IPS-18a (cell line): ENCODE measurements around the gene ARMC5.

Experiments used
- H3K27ac ChIP-seq: one replicate; pipeline ENCODE4 v1.5.1; 2013; ENCODE audit warnings: low read length
- H3K27me3 ChIP-seq: one replicate; pipeline ENCODE4 v1.6.1; 2013; ENCODE audit warnings: mild to moderate bottlenecking, low read length; ENCODE audit not compliant: control insufficient read depth, insufficient read depth
- H3K36me3 ChIP-seq: one replicate; pipeline ENCODE4 v1.6.1; 2013; ENCODE audit warnings: low read depth, low read length; ENCODE audit not compliant: control insufficient read depth
- H3K4me1 ChIP-seq: one replicate; pipeline ENCODE4 v1.6.1; 2013; ENCODE audit warnings: low read depth, low read length; ENCODE audit not compliant: control insufficient read depth
- H3K4me3 ChIP-seq: one replicate; pipeline ENCODE4 v1.5.1; 2013; ENCODE audit warnings: low read length
- H3K9ac ChIP-seq: one replicate; pipeline ENCODE4 v1.6.1; 2013; ENCODE audit warnings: mild to moderate bottlenecking, low read length, moderate library complexity
- H3K9me3 ChIP-seq: one replicate; pipeline ENCODE4 v1.6.1; 2013; ENCODE audit warnings: low read depth, low read length; ENCODE audit not compliant: control insufficient read depth

ARMC5 gene

DNA sequence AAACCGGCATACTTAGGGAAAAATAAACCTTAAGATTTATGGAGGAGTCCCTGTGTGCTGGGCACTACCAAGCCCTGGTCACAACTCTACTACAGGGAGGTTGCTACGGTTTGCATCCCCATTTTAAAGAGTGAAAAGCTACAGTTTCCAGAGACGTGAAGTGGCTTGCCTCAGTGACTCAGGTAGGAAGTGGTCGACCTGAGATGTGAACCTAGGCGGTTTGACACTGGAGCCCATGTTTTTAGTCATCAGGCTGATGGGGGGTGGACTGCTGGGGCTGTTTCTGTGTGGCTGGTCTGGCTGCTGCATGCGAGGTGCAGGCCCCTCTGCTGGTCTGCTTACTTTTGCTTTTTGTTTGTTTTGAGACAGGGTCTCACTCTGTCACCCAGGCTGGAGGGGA, 37.7 kb upstream of the ARMC5 start:
- Histone ChIP-seq H3K27ac (no peak overlapping the region), H3K9ac (no peak overlapping the region), H3K9me3 (no peaks in the 10 kb centered on the region), H3K36me3 (no peaks in the 10 kb centered on the region), H3K4me3 (no peak overlapping the region), H3K4me1 (no peaks in the 10 kb centered on the region), H3K27me3 (no peaks in the 10 kb centered on the region)

DNA sequence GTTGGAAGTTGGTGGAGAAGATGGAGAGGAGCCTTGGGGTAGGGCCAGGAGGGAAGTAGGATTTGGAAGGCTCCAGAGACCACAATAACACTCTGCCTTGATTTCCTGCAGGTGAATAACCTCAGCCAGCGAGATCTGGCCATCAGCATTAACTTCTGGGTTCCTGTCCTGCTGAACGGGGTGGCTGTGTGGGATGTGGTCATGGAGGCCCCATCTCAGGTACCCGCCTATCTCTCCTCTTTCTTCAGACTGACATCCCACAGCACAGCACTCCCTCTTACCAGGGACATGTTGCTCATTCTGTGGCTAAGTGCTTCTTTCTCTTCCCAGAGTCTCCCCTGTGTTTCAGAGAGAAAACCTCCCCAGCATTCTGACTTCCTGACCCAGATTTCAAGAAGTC, 36.1 kb upstream of the ARMC5 start:
- H3K36me3 ChIP-seq: no peaks in the 10 kb centered on the region
- no peaks in the 10 kb centered on the region for H3K27me3 ChIP-seq
- H3K4me1 ChIP-seq: no peaks in the 10 kb centered on the region
- H3K4me3 ChIP-seq: no peak overlapping the region
- H3K27ac ChIP-seq: no peak overlapping the region
- no peak overlapping the region for H3K9ac ChIP-seq
- no peaks in the 10 kb centered on the region for H3K9me3 ChIP-seq

DNA sequence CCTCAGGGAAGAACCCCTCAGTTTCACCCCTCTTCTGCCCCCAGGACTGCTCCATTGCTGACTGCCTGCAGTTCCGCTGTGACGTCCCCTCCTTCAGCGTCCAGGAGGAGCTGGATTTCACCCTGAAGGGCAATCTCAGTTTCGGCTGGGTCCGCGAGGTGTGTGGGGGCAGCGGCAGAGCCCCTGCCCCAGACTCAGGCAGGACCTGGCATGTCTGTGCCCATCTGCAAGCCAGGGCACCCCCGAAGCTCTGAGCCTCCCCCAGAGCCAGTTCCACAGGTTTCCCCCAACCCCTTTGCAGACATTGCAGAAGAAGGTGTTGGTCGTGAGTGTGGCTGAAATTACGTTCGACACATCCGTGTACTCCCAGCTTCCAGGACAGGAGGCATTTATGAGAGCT, 35.5 kb upstream of the ARMC5 start:
- no peak overlapping the region for H3K9ac ChIP-seq
- H3K4me3 ChIP-seq: no peak overlapping the region
- H3K9me3 ChIP-seq: no peaks in the 10 kb centered on the region
- no peaks in the 10 kb centered on the region for H3K27me3 ChIP-seq
- H3K4me1 ChIP-seq: no peaks in the 10 kb centered on the region
- H3K27ac ChIP-seq: no peak overlapping the region
- no peaks in the 10 kb centered on the region for H3K36me3 ChIP-seq

DNA sequence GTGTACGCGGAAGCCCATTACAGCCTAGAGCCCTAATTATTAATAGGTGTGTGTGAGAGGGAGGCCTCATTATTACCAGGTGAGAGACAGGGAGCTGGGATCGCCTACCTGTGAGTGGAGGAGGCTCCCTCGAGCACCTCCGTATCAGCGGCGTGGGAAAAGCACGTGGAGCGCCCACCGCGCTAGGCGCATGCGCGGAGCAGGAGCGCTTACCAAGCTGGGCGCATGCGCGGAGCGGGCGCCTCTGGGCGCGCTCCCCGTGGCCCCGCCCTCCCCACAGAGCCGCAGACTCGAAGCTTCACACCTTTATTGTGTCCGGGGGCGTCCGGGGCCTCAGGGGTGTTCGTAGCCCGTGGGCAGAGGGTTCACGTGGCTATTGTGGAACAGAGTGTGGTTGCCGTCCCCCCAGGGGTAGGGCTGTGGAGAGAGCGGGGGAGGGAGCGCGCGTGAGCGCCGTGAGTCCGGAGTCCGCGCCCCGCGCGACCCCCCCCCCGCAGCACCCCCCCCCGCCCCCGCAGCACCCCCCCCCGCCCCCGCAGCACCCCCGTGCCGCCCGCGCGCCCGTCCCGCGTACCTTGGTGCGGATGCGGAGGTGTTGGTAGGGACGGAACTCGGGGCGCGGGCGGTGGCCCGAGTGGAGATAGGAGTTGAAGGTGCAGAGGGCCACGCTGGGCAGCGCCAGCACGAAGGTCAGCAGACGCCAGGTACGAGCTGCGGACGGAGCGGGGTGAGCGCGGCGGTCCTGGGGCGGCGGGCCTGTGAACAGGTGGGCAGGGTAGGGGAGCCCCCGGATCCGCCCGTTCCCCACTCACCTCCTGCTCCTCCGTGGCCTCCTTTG, 31.6 kb upstream of the ARMC5 start:
- Histone ChIP-seq H3K27ac (no peak overlapping the region), H3K4me3 (no peak overlapping the region), H3K4me1 (no peaks in the 10 kb centered on the region), H3K27me3 (no peaks in the 10 kb centered on the region), H3K36me3 (no peaks in the 10 kb centered on the region), H3K9me3 (no peaks in the 10 kb centered on the region), H3K9ac (no peak overlapping the region)

DNA sequence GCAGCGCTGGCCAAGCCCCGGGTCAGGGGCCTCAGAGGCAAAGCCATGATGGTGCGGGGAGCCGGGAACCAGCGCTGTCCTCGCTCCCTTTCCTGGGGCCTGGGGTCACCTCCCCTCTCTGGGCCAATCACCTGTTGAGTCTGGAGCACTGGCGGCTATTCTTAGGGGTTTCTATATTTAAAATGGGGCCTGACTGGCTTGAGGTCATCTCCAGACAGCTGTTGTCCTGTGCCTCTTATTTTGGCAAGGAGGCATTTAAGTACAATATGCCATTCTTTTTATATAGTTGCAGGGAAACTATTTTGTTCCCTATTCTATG, 31.1 kb upstream of the ARMC5 start, which contains the start of gene COX6A2:
COX6A2 (minus strand) TSS at position 82 of the 319 bp plus-strand sequence; CDS start at position 47, 35 bp downstream.
- Histone ChIP-seq H3K9me3 (no peaks in the 10 kb centered on the region), H3K4me1 (no peaks in the 10 kb centered on the region), H3K27ac (no peak within 1 kb of the TSS), H3K27me3 (no peaks in the 10 kb centered on the region), H3K9ac (no peak within 1 kb of the TSS), H3K36me3 (no peaks in the 10 kb centered on the region), H3K4me3 (no peak within 1 kb of the TSS)

DNA sequence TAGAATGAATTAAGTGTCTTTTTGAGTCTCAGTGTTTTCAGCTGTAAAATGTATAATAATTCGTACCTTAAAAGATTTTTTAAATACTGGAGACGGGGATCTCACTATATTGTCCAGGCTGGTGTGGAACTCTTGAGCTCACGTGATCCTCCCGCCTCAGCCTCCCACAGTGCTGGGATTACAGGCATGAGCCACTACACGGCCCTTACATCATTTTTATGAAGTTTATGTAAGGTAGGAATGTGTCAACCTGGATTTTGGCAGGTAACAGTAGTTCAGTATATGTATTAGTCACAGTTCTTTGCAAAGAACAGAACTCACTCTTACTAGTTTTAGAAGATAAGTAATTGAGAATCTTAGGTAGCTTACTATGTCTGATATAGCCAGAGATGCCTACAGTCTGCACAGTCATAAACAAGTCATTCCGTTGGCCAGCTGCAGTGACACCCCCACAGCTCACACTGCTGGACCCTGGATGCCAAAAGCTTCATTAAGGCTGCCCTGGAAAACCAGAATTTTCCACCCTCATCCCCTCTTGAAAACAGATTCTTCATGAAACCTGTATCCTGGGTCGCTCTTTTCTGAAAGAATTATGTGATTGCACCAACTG, 30.6 kb upstream of the ARMC5 start:
- Histone ChIP-seq H3K9ac (no peak overlapping the region), H3K4me3 (no peak overlapping the region)

DNA sequence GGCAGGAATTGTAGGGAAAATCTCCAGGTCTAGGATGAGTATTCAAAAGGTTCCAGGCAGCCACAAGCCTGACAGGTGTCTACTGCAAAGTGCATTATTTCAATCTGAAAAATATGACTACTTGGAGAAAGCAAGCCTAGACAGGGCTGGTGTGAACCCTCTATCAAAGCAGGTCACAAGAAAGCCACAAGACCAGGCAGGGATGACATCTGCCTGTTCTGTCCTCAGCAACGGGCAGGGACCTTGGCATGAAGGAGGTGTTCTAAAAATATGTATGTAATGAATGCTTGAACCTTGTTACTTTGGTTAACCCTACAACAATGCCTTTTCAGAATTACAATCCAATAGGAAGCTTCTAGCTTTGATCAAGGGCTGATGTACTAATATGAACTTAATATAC, 30.0 kb upstream of the ARMC5 start:
- H3K4me3 ChIP-seq: no peak overlapping the region

More for the DNA sequence above, 30.6 kb upstream of the ARMC5 start:
- no peaks in the 10 kb centered on the region for H3K36me3 ChIP-seq
- H3K27ac ChIP-seq: no peak overlapping the region
- no peaks in the 10 kb centered on the region for H3K27me3 ChIP-seq
- H3K9me3 ChIP-seq: no peaks in the 10 kb centered on the region
- H3K4me1 ChIP-seq: no peaks in the 10 kb centered on the region

DNA sequence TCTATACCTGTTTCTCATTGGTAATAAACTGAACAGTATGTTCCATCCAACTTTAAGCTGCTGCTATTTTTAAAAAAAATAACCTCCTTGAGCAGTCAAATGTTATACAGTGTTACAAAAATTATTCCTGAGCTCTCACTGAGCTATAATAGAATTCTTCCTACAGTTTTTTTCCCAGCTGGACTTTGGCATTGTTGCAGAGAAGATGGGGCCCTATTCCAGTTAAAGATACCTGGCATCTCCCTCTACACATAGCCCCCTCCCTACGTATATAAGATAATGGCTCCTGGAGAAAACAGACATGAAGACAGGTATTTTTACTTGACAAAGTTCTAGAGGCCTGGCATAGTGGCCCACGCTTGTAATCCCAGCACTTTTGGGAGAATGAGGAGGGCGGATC, 29.5 kb upstream of the ARMC5 start:
- Histone ChIP-seq H3K36me3 (no peaks in the 10 kb centered on the region), H3K27me3 (no peaks in the 10 kb centered on the region), H3K27ac (no peak overlapping the region), H3K9me3 (no peaks in the 10 kb centered on the region), H3K4me3 (no peak overlapping the region), H3K4me1 (no peaks in the 10 kb centered on the region), H3K9ac (no peak overlapping the region)

More for the DNA sequence above, 30.0 kb upstream of the ARMC5 start:
- no peak overlapping the region for H3K27ac ChIP-seq
- H3K9me3 ChIP-seq: no peaks in the 10 kb centered on the region
- no peaks in the 10 kb centered on the region for H3K27me3 ChIP-seq
- H3K36me3 ChIP-seq: no peaks in the 10 kb centered on the region
- no peak overlapping the region for H3K9ac ChIP-seq
- H3K4me1 ChIP-seq: no peaks in the 10 kb centered on the region

DNA sequence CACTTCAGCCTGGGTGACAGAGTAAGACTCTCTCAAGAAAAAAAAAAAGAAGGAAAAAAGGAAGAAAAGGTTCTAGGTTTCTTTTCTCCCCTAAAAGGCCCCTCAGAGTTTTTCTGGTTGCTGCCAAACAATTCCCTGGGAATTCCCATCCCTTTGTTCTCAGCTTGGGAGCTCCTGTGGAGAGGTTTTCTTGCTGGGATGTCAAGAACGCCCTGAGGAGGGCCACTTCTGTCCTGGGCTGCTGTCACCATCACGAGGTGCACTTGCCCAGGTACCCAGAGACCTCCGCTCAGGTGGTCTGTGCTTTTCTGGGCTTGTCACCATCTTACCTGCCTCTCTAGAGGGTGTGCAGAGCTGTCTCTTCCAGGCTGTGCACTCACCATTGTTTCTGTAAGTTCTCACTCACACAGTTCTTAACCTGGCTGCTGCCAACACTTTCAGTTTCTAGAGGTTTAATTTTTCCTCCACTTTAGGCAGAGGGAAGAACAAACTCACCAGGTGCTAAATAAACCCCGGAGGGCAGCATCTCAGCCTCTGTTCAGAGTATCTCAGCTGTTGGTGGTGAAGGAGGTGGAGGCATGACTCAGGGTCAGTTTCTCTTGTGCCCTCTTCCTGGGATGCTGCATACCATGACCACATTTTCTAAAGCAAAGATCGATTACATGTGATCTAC, 28.8 kb upstream of the ARMC5 start:
- Histone ChIP-seq H3K9ac (no peak overlapping the region), H3K9me3 (no peaks in the 10 kb centered on the region), H3K4me1 (no peaks in the 10 kb centered on the region), H3K36me3 (no peaks in the 10 kb centered on the region), H3K27ac (no peak overlapping the region), H3K4me3 (no peak overlapping the region), H3K27me3 (no peaks in the 10 kb centered on the region)

DNA sequence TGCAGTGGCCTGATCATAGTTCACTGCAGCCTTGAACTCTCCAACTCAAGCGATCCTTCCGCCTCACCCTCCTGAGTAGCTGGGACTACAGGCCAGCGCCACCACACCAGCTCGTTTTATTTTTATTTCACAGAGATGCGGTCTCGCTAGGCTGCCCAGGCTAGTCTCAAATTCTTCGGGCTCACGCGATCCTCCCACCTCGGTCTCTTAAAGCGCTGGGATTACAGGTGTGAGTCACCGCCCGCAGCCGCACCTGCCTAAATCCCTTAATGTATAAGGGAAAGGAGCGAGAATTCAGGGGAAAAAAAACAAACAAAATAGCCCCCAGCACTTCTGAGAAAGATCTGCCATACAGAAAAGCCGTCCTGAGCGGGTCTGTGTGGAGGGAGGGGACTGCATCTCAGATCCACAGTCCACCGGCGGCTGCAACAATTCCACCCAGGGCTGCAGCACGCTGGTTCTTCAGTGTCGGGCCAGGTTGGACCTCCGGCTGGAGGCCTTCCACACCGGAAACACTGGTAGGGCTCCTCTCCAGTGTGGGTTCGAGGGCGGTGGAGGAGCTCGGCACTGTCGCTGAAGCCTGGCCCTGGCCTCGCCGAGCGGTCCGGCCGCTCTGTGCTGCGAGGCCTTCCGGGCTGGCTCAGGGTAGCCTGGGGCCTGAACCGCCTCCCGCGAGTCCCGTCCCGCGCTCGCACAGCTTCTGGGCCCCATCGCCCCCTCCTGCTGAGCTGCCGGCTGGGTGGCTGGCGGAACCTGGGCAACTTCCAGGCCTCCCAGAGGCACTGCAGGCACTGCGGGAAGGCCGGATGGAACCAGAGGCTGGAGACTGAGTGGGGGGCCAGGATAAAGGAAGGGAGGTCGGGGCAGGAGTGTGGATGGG, 23.7 kb upstream of the ARMC5 start:
- H3K36me3 ChIP-seq: no peaks in the 10 kb centered on the region
- no peaks in the 10 kb centered on the region for H3K9me3 ChIP-seq
- H3K4me1 ChIP-seq: no peaks in the 10 kb centered on the region
- H3K9ac ChIP-seq: no peak overlapping the region
- no peak overlapping the region for H3K27ac ChIP-seq
- H3K4me3 ChIP-seq: no peak overlapping the region
- no peaks in the 10 kb centered on the region for H3K27me3 ChIP-seq
